Adrenal gland (tissue), 12 donors: Measurements from ENCODE around the gene PHF23. TPM values are rescaled to one million over a fixed set of nuclear protein-coding genes. Genes with fewer than 3 reads are reported as not detected.
A peak's percentile ranks its signal among the peaks of the same experiment; 100 is the strongest.

Experiments used
- DNase-seq, 7 donors: peaks; one replicate each; pipeline ENCODE4 v3.0.0-alpha.2; 2019 to 2020
- H3K27ac ChIP-seq, 5 donors: fragments of 200-600 bp; sonication (generic) in 4 of 5; 1 replicate in 3 of 5; 2 replicates in 2 of 5; pipeline versions ENCODE4 v1.5.1 to v1.8.0; 2016 to 2020; ENCODE audit warnings: mild to moderate bottlenecking in 1 of 5
- H3K27me3 ChIP-seq: fragments of 200-600 bp; 2 replicates; pipeline ENCODE4 v1.8.0; 2021
- H3K36me3 ChIP-seq, 2 donors: fragments of 200-600 bp; replicated peaks in 1 of 2; 1 replicate in 1 of 2; 2 replicates in 1 of 2; pipeline versions ENCODE4 v1.5.1 to v1.8.0; 2018 to 2022
- H3K4me1 ChIP-seq, 2 donors: fragments of 200-600 bp; replicated peaks in 1 of 2; 1 replicate in 1 of 2; 2 replicates in 1 of 2; pipeline versions ENCODE4 v1.5.1 to v1.8.0; 2018 to 2021
- H3K4me3 ChIP-seq, 4 donors: fragments of 200-600 bp; sonication (generic) in 3 of 4; one replicate each; pipeline ENCODE4 v1.5.1; 2016 to 2018
- H3K9me3 ChIP-seq, 3 donors: fragments of 200-600 bp; sonication (generic) in 1 of 3; replicated peaks in 1 of 3; 1 replicate in 2 of 3; 2 replicates in 1 of 3; pipeline versions ENCODE4 v1.5.1 to v1.8.0; 2016 to 2021
- CTCF ChIP-seq, 6 experiments: fragments of 450-650 bp in 4 of 6; fragments of 200-600 bp in 2 of 6; sonication (generic) in 1 of 6; IDR thresholded peaks; 1 replicate in 5 of 6; 2 replicates in 1 of 6; pipeline versions ENCODE4 v1.5.1 to v1.8.0; 2016 to 2021; ENCODE audit warnings: antibody characterized with exemption in 6 of 6, mild to moderate bottlenecking in 2 of 6, moderate library complexity in 1 of 6
- POLR2A ChIP-seq, 2 donors: fragments of 450-650 bp; IDR thresholded peaks; one replicate each; pipeline ENCODE4 v1.6.1; 2017; ENCODE audit warnings: antibody characterized with exemption in 2 of 2, mild to moderate bottlenecking in 2 of 2, moderate library complexity in 1 of 2
- WGBS, 4 donors: extraction: QIAGEN DNeasy Blood & Tissue Kit in 2 of 4; methylation state at CpG; one replicate each; pipeline versions ENCODE4 v1.1.5 to v1.1.7; 2013 to 2017; 5-methylcytosine and 5-hydroxymethylcytosine counted together
- intact Hi-C, 2 donors: fragments of 100-400 bp; cut with DNase I; formaldehyde crosslinking; loops; one replicate each; pipeline versions ENCODE4 v1.14.1 to v1.15.0; 2022 to 2023
- polyA plus RNA-seq, 3 donors: library from polyadenylated mRNA; stranded (reverse); fragments of 200-250 nt in 2 of 3; fragments of 350-450 nt in 1 of 3; fragmentation: Illumina TruSeq in 1 of 3; extraction: RNeasy Lipid Tissue Mini Kit (QIAGEN cat#74804) in 1 of 3; gene quantifications; one replicate each; pipeline ENCODE4 v1.2.3, GENCODE V29; 2013 to 2014
- total RNA-seq, 9 donors: library from RNA; depleted of rRNA in 4 of 9; stranded (reverse); fragments of >200 nt in 4 of 9; fragments of 120-200 nt in 1 of 9; fragmentation: NEBNext Ultra II Directional in 1 of 9; extraction: Animal tissue kit (Norgen Biotek cat#: 25700) in 1 of 9; gene quantifications; one replicate each; pipeline versions ENCODE4 v1.1.0 to v1.2.4, GENCODE V29; 2013 to 2023
- donor health status: healthy with polysubstance abuse.
- donor health status: Bipolar disorder and iron deficiency.
- donor health status: DM: yes; HTN: yes; CAD: no.
- donor health status: DM: no; HTN: no; CAD: no.
- donor health status: DM: no; HTN: no; CAD: no.
- donor health status: DM: yes; HTN: yes; CAD: no.

The PHF23 gene
- total and polyA plus RNA-seq, 12 donors, result 28.0 to 141 (median 64.5) TPM

- no peaks in the 10 kb centered on the region for H3K27me3 ChIP-seq
- no peak for TF ChIP-seq CTCF (IDR thresholded peaks at IDR 0.05)
- H3K9me3 ChIP-seq, result no peaks in the 10 kb centered on the region
- peak overlapping the region in 2 of 5 donors; percentile 57 to 68 for H3K27ac ChIP-seq
- DNase-seq, result peak; percentile 61 to 93 (median 76)
- WGBS, 4 donors, result 7 to 10% (median 9%) methylated on average over 12 to 34 of the region's 34 CpGs
- intact Hi-C loops, result no loop called here
- peak overlapping the region in 1 of 4 donors; percentile 55 for H3K4me3 ChIP-seq
- H3K4me1 ChIP-seq, result peaks cover 0 to 12% of the 10 kb centered on the region in 2 donors
- peaks cover 0 to 28% of the 10 kb centered on the region in 2 donors for H3K36me3 ChIP-seq
Observed at GRCh38 chr17:7204828-7205461, 34.3 kb downstream of the PHF23 start.

- H3K36me3 ChIP-seq, result peaks cover 0 to 28% of the 10 kb centered on the region in 2 donors
- H3K27me3 ChIP-seq, result no peaks in the 10 kb centered on the region
- peaks cover 0 to 9% of the 10 kb centered on the region in 2 donors for H3K4me1 ChIP-seq
- TF ChIP-seq CTCF (IDR thresholded peaks at IDR 0.05) (no peak), POLR2A (IDR thresholded peaks at IDR 0.05) (no peak)
- peak overlapping the region in 2 of 5 donors; percentile 57 to 68 for H3K27ac ChIP-seq
- peak in 2 of 7 donors; percentile 13 to 15 for DNase-seq
- WGBS, 4 donors, result 68 to 88% (median 84%) methylated on average over 15 of the region's 15 CpGs
- H3K9me3 ChIP-seq, result no peaks in the 10 kb centered on the region
- peak overlapping the region in 1 of 4 donors; percentile 55 for H3K4me3 ChIP-seq
- intact Hi-C loops, result no loop called here
Observed at GRCh38 chr17:7204336-7204735, 34.9 kb downstream of the PHF23 start.

GRCh38 chr17:7203391-7203790, 35.9 kb downstream of the PHF23 start:
- intact Hi-C loops, result no loop called here
- H3K4me3 ChIP-seq, result no peak overlapping the region
- no peak overlapping the region for H3K27ac ChIP-seq
- no peak for TF ChIP-seq POLR2A (IDR thresholded peaks at IDR 0.05)
- no peak for TF ChIP-seq CTCF (IDR thresholded peaks at IDR 0.05)
- WGBS, 4 donors, result 93 to 100% (median 97%) methylated on average over 9 to 16 of the region's 16 CpGs
- no peaks in the 10 kb centered on the region for H3K27me3 ChIP-seq
- DNase-seq, result peak in 1 of 7 donors; percentile 13
- no peaks in the 10 kb centered on the region for H3K9me3 ChIP-seq
- peaks cover 0 to 9% of the 10 kb centered on the region in 2 donors for H3K4me1 ChIP-seq
- H3K36me3 ChIP-seq, result peaks cover 0 to 28% of the 10 kb centered on the region in 2 donors

- no peak for DNase-seq
- intact Hi-C loops, result no loop called here
- no peak overlapping the region for H3K4me3 ChIP-seq
- no peaks in the 10 kb centered on the region for H3K4me1 ChIP-seq
- H3K36me3 ChIP-seq, result peaks cover 0 to 57% of the 10 kb centered on the region in 2 donors
- no peaks in the 10 kb centered on the region for H3K27me3 ChIP-seq
- WGBS, 4 donors, result 89 to 95% (median 91%) methylated on average over 12 to 22 of the region's 22 CpGs
- TF ChIP-seq POLR2A (IDR thresholded peaks at IDR 0.05), result no peak
- TF ChIP-seq CTCF (IDR thresholded peaks at IDR 0.05), result no peak
- no peaks in the 10 kb centered on the region for H3K9me3 ChIP-seq
- no peak overlapping the region for H3K27ac ChIP-seq
Observed at GRCh38 chr17:7196651-7197401, 42.4 kb downstream of the PHF23 start.
